ENCODE data around the gene MRPS7. TPM values are rescaled to one million over a fixed set of nuclear protein-coding genes. Genes with fewer than 3 reads are reported as not detected.

MRPS7 gene
- total and polyA plus RNA-seq, 9 of the 15 experiments (the other 6 are each of a cell fraction or from before 2014, with no cell fraction given), result 107 to 244 (median 132) TPM

DNA sequence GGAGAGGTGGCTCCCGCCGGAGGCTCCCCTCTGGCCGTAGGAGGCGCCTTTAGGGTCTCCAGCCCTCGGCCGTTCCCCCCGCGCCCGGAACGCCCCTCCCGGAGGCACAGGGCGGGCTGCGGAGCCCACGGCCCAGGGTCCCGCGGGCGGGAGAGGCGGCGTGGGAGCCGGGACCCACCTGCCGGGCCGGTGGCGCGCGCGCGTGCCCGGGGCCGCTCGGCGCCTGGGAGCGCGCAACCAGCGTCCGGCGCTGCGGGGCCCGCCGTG, 9.2 kb downstream of the MRPS7 start, which contains the start of gene MIF4GD (continued):
- TF ChIP-seq ZNF121 (CRISPR knock-in tag; conservative IDR thresholded peaks at IDR 0.05), result no peak
- no peak for TF ChIP-seq JUND (IDR thresholded peaks at IDR 0.05; ENCODE audit: borderline replicate concordance, low read depth, low read length)
- no peak for TF ChIP-seq JUND (tag; IDR thresholded peaks at IDR 0.05; ENCODE audit: borderline replicate concordance, low read depth, low read length)
- TF ChIP-seq EWSR1 (IDR thresholded peaks at IDR 0.05; ENCODE audit: borderline replicate concordance, low read depth, partially characterized antibody), result no peak
- peak in 1 of 2 experiments; percentile 58; a peak in 3 of 4 replicates for TF ChIP-seq NRF1 (conservative IDR thresholded peaks at IDR 0.05 in 1 of 2, IDR thresholded peaks at IDR 0.05 in 1 of 2)
- TF ChIP-seq, protein P1, sequence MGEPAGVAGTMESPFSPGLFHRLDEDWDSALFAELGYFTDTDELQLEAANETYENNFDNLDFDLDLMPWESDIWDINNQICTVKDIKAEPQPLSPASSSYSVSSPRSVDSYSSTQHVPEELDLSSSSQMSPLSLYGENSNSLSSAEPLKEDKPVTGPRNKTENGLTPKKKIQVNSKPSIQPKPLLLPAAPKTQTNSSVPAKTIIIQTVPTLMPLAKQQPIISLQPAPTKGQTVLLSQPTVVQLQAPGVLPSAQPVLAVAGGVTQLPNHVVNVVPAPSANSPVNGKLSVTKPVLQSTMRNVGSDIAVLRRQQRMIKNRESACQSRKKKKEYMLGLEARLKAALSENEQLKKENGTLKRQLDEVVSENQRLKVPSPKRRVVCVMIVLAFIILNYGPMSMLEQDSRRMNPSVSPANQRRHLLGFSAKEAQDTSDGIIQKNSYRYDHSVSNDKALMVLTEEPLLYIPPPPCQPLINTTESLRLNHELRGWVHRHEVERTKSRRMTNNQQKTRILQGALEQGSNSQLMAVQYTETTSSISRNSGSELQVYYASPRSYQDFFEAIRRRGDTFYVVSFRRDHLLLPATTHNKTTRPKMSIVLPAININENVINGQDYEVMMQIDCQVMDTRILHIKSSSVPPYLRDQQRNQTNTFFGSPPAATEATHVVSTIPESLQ (CRISPR knock-in tag; IDR thresholded peaks at IDR 0.05), result no peak
- 0 out of 2 replicates have a peak, but pooled peaks have one; percentile 68 for TF ChIP-seq ZBTB7A (IDR thresholded peaks at IDR 0.05; ENCODE audit: borderline replicate concordance, control insufficient read depth, low read depth, low read length)
- TF ChIP-seq ZNF830 (CRISPR knock-in tag; IDR thresholded peaks at IDR 0.05), result no peak
- TF ChIP-seq ZNF57 (CRISPR knock-in tag; IDR thresholded peaks at IDR 0.05), result no peak
- no peak for TF ChIP-seq ZNF274 (IDR thresholded peaks at IDR 0.05; ENCODE audit: borderline replicate concordance, low read depth, low read length)
- no peak for TF ChIP-seq MYC (IDR thresholded peaks at IDR 0.05; ENCODE audit: low read depth, low read length)
- TF ChIP-seq MYC (CRISPR knock-in tag; IDR thresholded peaks at IDR 0.05; ENCODE audit: borderline replicate concordance, low read depth), result no peak
- no peak for TF ChIP-seq GTF2A2 (tag; IDR thresholded peaks at IDR 0.05)
- no peak for TF ChIP-seq ASH1L (IDR thresholded peaks at IDR 0.05; ENCODE audit: borderline replicate concordance, low read depth, partially characterized antibody)
- no peak; the same call in 1 of the 2 replicates for TF ChIP-seq ARID4B (CRISPR knock-in tag; IDR thresholded peaks at IDR 0.05)
- TF ChIP-seq CHD4 (IDR thresholded peaks at IDR 0.05; ENCODE audit: insufficient read depth, insufficient replicate concordance, low read depth, low read length, poor library complexity, severe bottlenecking), result no peak
- peak; percentile 61; the same call in 1 of the 2 replicates for TF ChIP-seq RBFOX2 (IDR thresholded peaks at IDR 0.05; ENCODE audit: low read depth, low read length)
- no peak for TF ChIP-seq ZBTB5 (IDR thresholded peaks at IDR 0.05)
- no peak for TF ChIP-seq NR2C2 (CRISPR knock-in tag; IDR thresholded peaks at IDR 0.05)
- TF ChIP-seq NR2C2 (tag; IDR thresholded peaks at IDR 0.05), result no peak

Measured in K562 (cell line).